Common myeloid progenitor, CD34-positive (primary cell): ENCODE measurements around the gene ALOXE3.

Experiments
- CTCF ChIA-PET: fragments of 350-600 bp; sonication (Branson Sonifier 250); formaldehyde crosslinking; loops from one replicate; lab custom pipeline; 2021; ENCODE audit warnings: antibody characterized with exemption; lab: Charles Lee
- POLR2A ChIA-PET: fragments of 350-600 bp; sonication (Branson Sonifier 250); formaldehyde crosslinking; loops from one replicate; lab custom pipeline; 2021; ENCODE audit warnings: antibody characterized with exemption; lab: Charles Lee
- DNase-seq, 3 donors: peaks; one replicate each; pipeline versions ENCODE4 v3.0.0 to v3.0.0-alpha.2; 2013
- H3K27ac ChIP-seq, 2 experiments: 1 replicate in 1 of 2; 2 replicates in 1 of 2; pipeline ENCODE4 v1.7.0; 2013; ENCODE audit warnings: inconsistent platforms in 2 of 2, low read length in 2 of 2, mild to moderate bottlenecking in 2 of 2, low read depth in 1 of 2, moderate library complexity in 1 of 2; ENCODE audit not compliant: severe bottlenecking in 2 of 2, insufficient read depth in 1 of 2, poor library complexity in 1 of 2
- H3K27me3 ChIP-seq, 5 experiments: replicated peaks in 2 of 5; 1 replicate in 3 of 5; 2 replicates in 2 of 5; pipeline versions ENCODE4 v1.6.1 to v1.7.0; 2013; ENCODE audit warnings: low read length in 4 of 5, mild to moderate bottlenecking in 2 of 5, moderate library complexity in 2 of 5, inconsistent platforms in 1 of 5; ENCODE audit not compliant: insufficient read depth in 5 of 5, control insufficient read depth in 4 of 5
- H3K36me3 ChIP-seq, 4 experiments: 1 replicate in 2 of 4; 2 replicates in 2 of 4; pipeline versions ENCODE4 v1.6.1 to v1.7.0; 2013; ENCODE audit warnings: low read length in 3 of 4, control low read depth in 1 of 4, mild to moderate bottlenecking in 1 of 4; ENCODE audit not compliant: control insufficient read depth in 4 of 4, insufficient read depth in 4 of 4
- H3K4me1 ChIP-seq, 4 experiments: 1 replicate in 3 of 4; 2 replicates in 1 of 4; pipeline versions ENCODE4 v1.6.1 to v1.7.1; 2013; ENCODE audit warnings: low read length in 3 of 4, mild to moderate bottlenecking in 3 of 4, control low read depth in 1 of 4, inconsistent platforms in 1 of 4, moderate library complexity in 1 of 4; ENCODE audit not compliant: control insufficient read depth in 4 of 4, insufficient read depth in 4 of 4; ENCODE audit errors: control extremely low read depth in 1 of 4
- H3K4me3 ChIP-seq, 7 experiments: 1 replicate in 4 of 7; 2 replicates in 3 of 7; pipeline versions ENCODE4 v1.5.1 to v1.7.0; 2013; ENCODE audit warnings: mild to moderate bottlenecking in 7 of 7, low read length in 6 of 7, moderate library complexity in 6 of 7, inconsistent platforms in 2 of 7, low read depth in 2 of 7, control low read depth in 1 of 7; ENCODE audit not compliant: insufficient read depth in 4 of 7, control insufficient read depth in 1 of 7; ENCODE audit errors: extremely low read depth in 1 of 7
- H3K9me3 ChIP-seq, 5 experiments: 1 replicate in 4 of 5; 2 replicates in 1 of 5; pipeline versions ENCODE4 v1.6.1 to v1.7.1; 2013; ENCODE audit warnings: low read length in 4 of 5, mild to moderate bottlenecking in 2 of 5, inconsistent platforms in 1 of 5, low read depth in 1 of 5, moderate library complexity in 1 of 5; ENCODE audit not compliant: control insufficient read depth in 4 of 5, insufficient read depth in 2 of 5; ENCODE audit errors: control extremely low read depth in 1 of 5
- WGBS: methylation state at CpG from one replicate; pipeline ENCODE4 v1.1.5; 2013; ENCODE audit not compliant: insufficient coverage; 5-methylcytosine and 5-hydroxymethylcytosine counted together

The ALOXE3 gene

GRCh38 chr17:8105957-8106398 is 12.3 kb downstream of the ALOXE3 start:
- H3K27ac ChIP-seq = no peak overlapping the region
- no peaks in the 10 kb centered on the region for H3K9me3 ChIP-seq
- DNase-seq = no peak
- H3K36me3 ChIP-seq = no peaks in the 10 kb centered on the region
- ChIA-PET POLR2A (no interaction called here), CTCF (interaction anchor here (0.7 to 13.8 kb wide), 6 partner anchors 9 to 35 kb away, joined by 3 to 206 read pairs (median 7); partner anchors contain the start of genes ALOX12B and ALOXE3)
- H3K4me3 ChIP-seq = no peak overlapping the region
- 100% methylated on average over 5 of the region's 5 CpGs for WGBS
- peaks cover 0 to 21% (median 17%) of the 10 kb centered on the region in 4 experiments for H3K4me1 ChIP-seq
- peaks cover 0 to 2% (median 0%) of the 10 kb centered on the region in 5 experiments for H3K27me3 ChIP-seq

- 60% methylated on average over 8 of the region's 8 CpGs for WGBS
- no peaks in the 10 kb centered on the region for H3K36me3 ChIP-seq
- ChIA-PET POLR2A (no interaction called here), CTCF (interaction anchor here (0.7 to 13.8 kb wide), 12 partner anchors 8 to 44 kb away, joined by 3 to 206 read pairs (median 5); partner anchors contain the start of genes ALOX12B and ALOXE3)
- no peak for DNase-seq
- H3K4me3 ChIP-seq = no peak overlapping the region
- H3K9me3 ChIP-seq = no peaks in the 10 kb centered on the region
- H3K4me1 ChIP-seq = peaks cover 0 to 14% (median 12%) of the 10 kb centered on the region in 4 experiments
- no peak overlapping the region for H3K27ac ChIP-seq
- H3K27me3 ChIP-seq = no peaks in the 10 kb centered on the region
Measured at GRCh38 chr17:8104911-8105310, 13.4 kb downstream of the ALOXE3 start.

GRCh38 chr17:8103549-8103948 is 14.8 kb downstream of the ALOXE3 start:
- 100% methylated on average over 3 of the region's 4 CpGs for WGBS
- ChIA-PET POLR2A (no interaction called here), CTCF (interaction anchor here (1.2 to 13.8 kb wide), 5 partner anchors 9 to 43 kb away, joined by 7 to 206 read pairs (median 16); partner anchors contain the start of genes ALOX12B and ALOXE3)
- H3K4me3 ChIP-seq = no peak overlapping the region
- no peaks in the 10 kb centered on the region for H3K9me3 ChIP-seq
- no peaks in the 10 kb centered on the region for H3K27me3 ChIP-seq
- no peak for DNase-seq
- peaks cover 0 to 8% (median 5%) of the 10 kb centered on the region in 4 experiments for H3K4me1 ChIP-seq
- no peak overlapping the region for H3K27ac ChIP-seq
- H3K36me3 ChIP-seq = no peaks in the 10 kb centered on the region

GRCh38 chr17:8101721-8102120 is 16.6 kb downstream of the ALOXE3 start:
- Histone ChIP-seq H3K9me3 (no peaks in the 10 kb centered on the region), H3K27ac (no peak overlapping the region), H3K27me3 (no peaks in the 10 kb centered on the region), H3K4me1 (peaks cover 0 to 8% (median 4%) of the 10 kb centered on the region in 4 experiments), H3K36me3 (no peaks in the 10 kb centered on the region), H3K4me3 (no peak overlapping the region)
- 89% methylated on average over 5 of the region's 6 CpGs for WGBS
- DNase-seq = no peak
- POLR2A ChIA-PET = no interaction called here
- CTCF ChIA-PET = interaction anchor here (1.0 to 13.8 kb wide), 6 partner anchors 9 to 43 kb away, joined by 3 to 206 read pairs (median 7); partner anchors contain the start of gene ALOX12B

GRCh38 chr17:8100763-8101162 is 17.6 kb downstream of the ALOXE3 start:
- no peak for DNase-seq
- POLR2A ChIA-PET = no interaction called here
- no peaks in the 10 kb centered on the region for H3K27me3 ChIP-seq
- no peaks in the 10 kb centered on the region for H3K9me3 ChIP-seq
- CTCF ChIA-PET = interaction anchor here (1.0 to 13.8 kb wide), 7 partner anchors 10 to 324 kb away, joined by 3 to 206 read pairs (median 7); partner anchors contain the start of gene ALOX12B
- peaks cover 0 to 8% (median 4%) of the 10 kb centered on the region in 4 experiments for H3K4me1 ChIP-seq
- H3K27ac ChIP-seq = no peak overlapping the region
- no peaks in the 10 kb centered on the region for H3K36me3 ChIP-seq
- 67% methylated on average over 1 of the region's 2 CpGs for WGBS
- no peak overlapping the region for H3K4me3 ChIP-seq

GRCh38 chr17:8100111-8100510 is 18.2 kb downstream of the ALOXE3 start:
- ChIA-PET CTCF (interaction anchor here (1.0 to 13.8 kb wide), 7 partner anchors 10 to 323 kb away, joined by 3 to 206 read pairs (median 5); partner anchors contain the start of gene ALOX12B), POLR2A (no interaction called here)
- 17% methylated on average over 2 of the region's 2 CpGs for WGBS
- DNase-seq = peak in 1 of 3 donors; percentile 25
- H3K4me1 ChIP-seq = peaks cover 0 to 4% (median 3%) of the 10 kb centered on the region in 4 experiments
- H3K4me3 ChIP-seq = no peak overlapping the region
- no peaks in the 10 kb centered on the region for H3K36me3 ChIP-seq
- H3K27ac ChIP-seq = no peak overlapping the region
- H3K9me3 ChIP-seq = no peaks in the 10 kb centered on the region
- peaks cover 0 to 3% (median 0%) of the 10 kb centered on the region in 5 experiments for H3K27me3 ChIP-seq

GRCh38 chr17:8096541-8096940 is 21.8 kb downstream of the ALOXE3 start:
- WGBS = 100% methylated on average over 1 of the region's 8 CpGs
- ChIA-PET POLR2A (interaction anchor here (0.6 kb wide), 1 partner anchor 272 kb away, joined by 3 read pairs; no protein-coding TSS in a partner anchor), CTCF (interaction anchor here (0.7 to 1.4 kb wide), 4 partner anchors 14 to 36 kb away, joined by 3 to 4 read pairs (median 3); no protein-coding TSS in a partner anchor)
- Histone ChIP-seq H3K4me1 (peaks cover 0 to 8% (median 5%) of the 10 kb centered on the region in 4 experiments), H3K27ac (no peak overlapping the region), H3K4me3 (no peak overlapping the region), H3K27me3 (peaks cover 0 to 6% (median 0%) of the 10 kb centered on the region in 5 experiments), H3K9me3 (no peaks in the 10 kb centered on the region), H3K36me3 (no peaks in the 10 kb centered on the region)
- DNase-seq = no peak
